Left lung (tissue), 10 donors: Measurements from ENCODE around the gene SLC38A8. TPM values are rescaled to one million over a fixed set of nuclear protein-coding genes. Genes with fewer than 3 reads are reported as not detected.

ENCODE experiments used
- ATAC-seq: fragments of 200-7000 bp; cut with Tn5 transposase; one replicate; pipeline ENCODE4 v1.9.1; 2020; ENCODE audit warnings: moderate library complexity
- DNase-seq, 4 donors: peaks; one replicate each; pipeline ENCODE4 v3.0.0-alpha.2; 2013 to 2020
- H3K27ac ChIP-seq, 2 donors: fragments of 200-600 bp; sonication (generic) in 1 of 2; one replicate each; pipeline versions ENCODE4 v1.5.0 to v1.8.0; 2020 to 2021
- H3K27me3 ChIP-seq, 2 donors: fragments of 200-600 bp; sonication (generic) in 1 of 2; one replicate each; pipeline versions ENCODE4 v1.5.0 to v1.8.0; 2020 to 2021
- H3K36me3 ChIP-seq, 2 donors: fragments of 200-600 bp; sonication (generic) in 1 of 2; one replicate each; pipeline versions ENCODE4 v1.5.0 to v1.8.0; 2020 to 2021
- H3K4me1 ChIP-seq, 2 donors: fragments of 200-600 bp; one replicate each; pipeline ENCODE4 v1.8.0; 2021
- H3K4me3 ChIP-seq, 2 donors: fragments of 200-600 bp; sonication (generic) in 1 of 2; one replicate each; pipeline versions ENCODE4 v1.5.0 to v1.8.0; 2020 to 2021; ENCODE audit warnings: mild to moderate bottlenecking in 1 of 2
- H3K9me3 ChIP-seq, 2 donors: fragments of 200-600 bp; sonication (generic) in 1 of 2; one replicate each; pipeline versions ENCODE4 v1.5.0 to v1.8.0; 2020 to 2021
- CTCF ChIP-seq, 2 donors: fragments of 200-600 bp; sonication (generic) in 1 of 2; IDR thresholded peaks; one replicate each; pipeline versions ENCODE4 v1.5.0 to v1.8.0; 2021; ENCODE audit warnings: antibody characterized with exemption in 2 of 2
- intact Hi-C, 2 donors: fragments of 100-400 bp; cut with DNase I; formaldehyde crosslinking; loops; one replicate each; pipeline versions ENCODE4 v1.11.2 to v1.14.2; 2022
- polyA plus RNA-seq, 6 donors: library from polyadenylated mRNA; unstranded; fragments of 120-200 nt; gene quantifications; one replicate each; pipeline ENCODE4 v1.2.1, GENCODE V29; 2013; ENCODE audit not compliant: insufficient read length in 6 of 6
- total RNA-seq, 2 donors: library from RNA; stranded (reverse); fragmentation: NEBNext Ultra II Directional; extraction: Animal tissue kit (Norgen Biotek cat#: 25700); gene quantifications; one replicate each; pipeline ENCODE4 v1.2.1, GENCODE V29; 2021
- donor health status: DM: no; HTN: yes; CAD: no.
- donor health status: DM: no; HTN: no; CAD: no.

Gene SLC38A8
- total and polyA plus RNA-seq, 8 donors: 0.65 TPM; not detected in 7

GRCh38 chr16:84071121-84071520 lies 28.5 kb upstream of the SLC38A8 start:
- ATAC-seq (no peak), DNase-seq (no peak)
- Histone ChIP-seq H3K27me3 (no peaks in the 10 kb centered on the region), H3K36me3 (peaks cover 0 to 95% of the 10 kb centered on the region in 2 donors), H3K9me3 (no peaks in the 10 kb centered on the region), H3K4me1 (peaks cover 0 to 14% of the 10 kb centered on the region in 2 donors), H3K4me3 (no peak overlapping the region), H3K27ac (no peak overlapping the region)
- no peak for TF ChIP-seq CTCF (IDR thresholded peaks at IDR 0.05)
- intact Hi-C loops: no loop called here

- no peak overlapping the region for H3K4me3 ChIP-seq
- H3K27ac ChIP-seq: peak overlapping the region in 1 of 2 donors; percentile 43
- H3K4me1 ChIP-seq: peaks cover 0 to 14% of the 10 kb centered on the region in 2 donors
- no peak for TF ChIP-seq CTCF (IDR thresholded peaks at IDR 0.05)
- ATAC-seq: peak; percentile 40
- no peaks in the 10 kb centered on the region for H3K9me3 ChIP-seq
- intact Hi-C loops: no loop called here
- no peak for DNase-seq
- H3K36me3 ChIP-seq: peaks cover 0 to 100% of the 10 kb centered on the region in 2 donors
- no peaks in the 10 kb centered on the region for H3K27me3 ChIP-seq
Measured at GRCh38 chr16:84069540-84069939, 26.9 kb upstream of the SLC38A8 start.

GRCh38 chr16:84068783-84069462 lies 26.3 kb upstream of the SLC38A8 start:
- Histone ChIP-seq H3K36me3 (peaks cover 0 to 100% of the 10 kb centered on the region in 2 donors), H3K4me3 (no peak overlapping the region), H3K9me3 (no peaks in the 10 kb centered on the region), H3K4me1 (peaks cover 0 to 14% of the 10 kb centered on the region in 2 donors), H3K27ac (peak overlapping the region in 1 of 2 donors; percentile 43), H3K27me3 (no peaks in the 10 kb centered on the region)
- DNase-seq (no peak), ATAC-seq (peak; percentile 22)
- no peak for TF ChIP-seq CTCF (IDR thresholded peaks at IDR 0.05)
- intact Hi-C loops: no loop called here

GRCh38 chr16:84068041-84068440 lies 25.4 kb upstream of the SLC38A8 start:
- H3K27me3 ChIP-seq: no peaks in the 10 kb centered on the region
- ATAC-seq: no peak
- TF ChIP-seq CTCF (IDR thresholded peaks at IDR 0.05): no peak
- no peaks in the 10 kb centered on the region for H3K9me3 ChIP-seq
- peaks cover 0 to 14% of the 10 kb centered on the region in 2 donors for H3K4me1 ChIP-seq
- no peak for DNase-seq
- H3K36me3 ChIP-seq: peaks cover 0 to 97% of the 10 kb centered on the region in 2 donors
- H3K27ac ChIP-seq: no peak overlapping the region
- no peak overlapping the region for H3K4me3 ChIP-seq
- intact Hi-C loops: no loop called here

- peaks cover 0 to 97% of the 10 kb centered on the region in 2 donors for H3K36me3 ChIP-seq
- H3K27me3 ChIP-seq: no peaks in the 10 kb centered on the region
- intact Hi-C loops: no loop called here
Measured at GRCh38 chr16:84067640-84068039, 25.0 kb upstream of the SLC38A8 start.

More at GRCh38 chr16:84067640-84068039, 25.0 kb upstream of the SLC38A8 start:
- H3K4me3 ChIP-seq: no peak overlapping the region
- H3K9me3 ChIP-seq: no peaks in the 10 kb centered on the region
- no peak overlapping the region for H3K27ac ChIP-seq
- peaks cover 0 to 18% of the 10 kb centered on the region in 2 donors for H3K4me1 ChIP-seq
- DNase-seq (no peak), ATAC-seq (no peak)
- no peak for TF ChIP-seq CTCF (IDR thresholded peaks at IDR 0.05)
